Stimulated activated CD8-positive, alpha-beta memory T cell treated with anti-CD3 and anti-CD28 coated beads, Interleukin-12 subunit alpha, Interleukin-12 subunit beta, amount 100 ng/mL, for 1 hour (primary cell): ENCODE results near the gene HHIPL1.
"Not testable (repeated sequence)": the region's sequence is repeated elsewhere in the genome, so short reads cannot be mapped to it uniquely, and the experiment has no call there.

Experiments used
- DNase-seq: peaks from one replicate; pipeline ENCODE4 v3.0.0-alpha.2; 2020; ENCODE audit warnings: low read depth

The HHIPL1 gene

GRCh38 chr14:99635116-99635515, 9.8 kb upstream of the HHIPL1 start:
- DNase-seq = no peak

GRCh38 chr14:99636487-99636886, 8.4 kb upstream of the HHIPL1 start:
- no peak for DNase-seq

GRCh38 chr14:99637624-99638023, 7.3 kb upstream of the HHIPL1 start:
- no peak for DNase-seq

- DNase-seq = not testable (repeated sequence)
Measured at GRCh38 chr14:99642771-99643170, 2.2 kb upstream of the HHIPL1 start.

- DNase-seq = no peak
Measured at GRCh38 chr14:99643343-99643742, 1.6 kb upstream of the HHIPL1 start.

GRCh38 chr14:99644035-99644587, 818 bp upstream of the HHIPL1 start:
- no peak for DNase-seq

GRCh38 chr14:99645545-99646505, 896 bp downstream of the HHIPL1 start:
- DNase-seq = no peak

GRCh38 chr14:99647411-99647810, 2.5 kb downstream of the HHIPL1 start:
- no peak for DNase-seq

GRCh38 chr14:99648027-99648784, 3.3 kb downstream of the HHIPL1 start:
- DNase-seq = no peak

- DNase-seq = no peak
Measured at GRCh38 chr14:99649219-99649618, 4.3 kb downstream of the HHIPL1 start.

GRCh38 chr14:99649643-99650042, 4.7 kb downstream of the HHIPL1 start:
- no peak for DNase-seq

GRCh38 chr14:99650189-99650588, 5.3 kb downstream of the HHIPL1 start:
- DNase-seq = no peak

GRCh38 chr14:99651953-99652746, 7.2 kb downstream of the HHIPL1 start:
- no peak for DNase-seq

- DNase-seq = no peak
Measured at GRCh38 chr14:99654235-99654985, 9.5 kb downstream of the HHIPL1 start.

GRCh38 chr14:99655521-99655920, 10.6 kb downstream of the HHIPL1 start:
- DNase-seq = no peak

- DNase-seq = no peak
Measured at GRCh38 chr14:99656171-99656570, 11.2 kb downstream of the HHIPL1 start.

- no peak for DNase-seq
Measured at GRCh38 chr14:99657645-99658155, 12.8 kb downstream of the HHIPL1 start.

- no peak for DNase-seq
Measured at GRCh38 chr14:99658218-99658845, 13.4 kb downstream of the HHIPL1 start.

- no peak for DNase-seq
Measured at GRCh38 chr14:99659333-99659741, 14.4 kb downstream of the HHIPL1 start.

- DNase-seq = no peak
Measured at GRCh38 chr14:99660006-99660566, 15.2 kb downstream of the HHIPL1 start.
